ENCODE results near the gene GALNT2.

GRCh38 chr1:230171356-230172015 lies 104.4 kb downstream of the GALNT2 start:
- TF ChIP-seq CTCF (IDR thresholded peaks at IDR 0.05; ENCODE audit: insufficient read depth, low read length, poor library complexity, severe bottlenecking) = no peak
- no peak for TF ChIP-seq EZH2phosphoT487 (conservative IDR thresholded peaks at IDR 0.05; ENCODE audit: low read length)
